Activated CD4-positive, CD25-positive, alpha-beta regulatory T cell treated with anti-CD3 and anti-CD28 coated beads, Interleukin-2, amount 50 U/mL, for 16 hours (primary cell): ENCODE measurements around the gene EPAS1.

Experiments used
- DNase-seq: peaks from one replicate; pipeline ENCODE4 v3.0.0-alpha.2; 2020; ENCODE audit warnings: low read depth, low spot score

Gene EPAS1

DNA sequence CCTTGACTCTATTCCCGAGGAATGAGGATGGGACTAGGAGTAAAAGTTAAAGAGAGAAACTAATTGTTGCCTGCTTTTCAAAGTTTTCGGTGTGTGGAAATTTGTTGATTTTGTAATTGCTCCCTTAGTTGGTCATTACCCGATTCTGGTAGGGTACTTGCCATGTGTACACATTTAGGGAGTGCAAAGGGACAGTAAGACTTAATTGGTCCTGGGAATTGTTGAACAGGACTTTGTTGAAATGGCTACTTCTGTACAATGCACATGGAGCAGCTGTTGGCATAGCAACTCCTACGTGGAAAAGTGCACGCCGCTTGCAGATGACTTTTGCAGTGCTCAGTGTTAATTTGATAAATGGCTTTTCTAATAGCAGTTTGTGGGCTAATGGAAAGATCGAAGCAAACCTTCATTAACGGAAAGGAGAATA, 22.9 kb downstream of the EPAS1 start:
- DNase-seq = no peak

DNA sequence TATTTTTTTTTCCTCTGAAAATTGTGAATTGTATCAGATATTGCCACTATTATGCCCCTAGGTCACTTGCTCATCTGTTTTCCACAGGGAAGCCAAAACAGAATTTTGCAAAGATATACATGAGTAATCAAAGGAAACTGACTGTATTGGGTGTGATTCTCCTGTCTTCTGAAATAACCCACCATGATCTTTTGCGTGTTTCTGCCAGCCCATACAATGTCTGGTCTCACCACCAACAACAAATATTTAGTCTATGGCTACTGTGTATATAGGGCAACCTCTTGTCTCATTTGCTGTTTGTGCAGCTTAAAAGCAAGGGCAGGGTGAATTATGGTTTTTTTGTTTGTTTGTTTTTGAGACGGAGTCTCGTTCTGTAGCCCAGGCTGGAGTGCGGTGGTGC, 26.5 kb downstream of the EPAS1 start:
- no peak for DNase-seq

DNA sequence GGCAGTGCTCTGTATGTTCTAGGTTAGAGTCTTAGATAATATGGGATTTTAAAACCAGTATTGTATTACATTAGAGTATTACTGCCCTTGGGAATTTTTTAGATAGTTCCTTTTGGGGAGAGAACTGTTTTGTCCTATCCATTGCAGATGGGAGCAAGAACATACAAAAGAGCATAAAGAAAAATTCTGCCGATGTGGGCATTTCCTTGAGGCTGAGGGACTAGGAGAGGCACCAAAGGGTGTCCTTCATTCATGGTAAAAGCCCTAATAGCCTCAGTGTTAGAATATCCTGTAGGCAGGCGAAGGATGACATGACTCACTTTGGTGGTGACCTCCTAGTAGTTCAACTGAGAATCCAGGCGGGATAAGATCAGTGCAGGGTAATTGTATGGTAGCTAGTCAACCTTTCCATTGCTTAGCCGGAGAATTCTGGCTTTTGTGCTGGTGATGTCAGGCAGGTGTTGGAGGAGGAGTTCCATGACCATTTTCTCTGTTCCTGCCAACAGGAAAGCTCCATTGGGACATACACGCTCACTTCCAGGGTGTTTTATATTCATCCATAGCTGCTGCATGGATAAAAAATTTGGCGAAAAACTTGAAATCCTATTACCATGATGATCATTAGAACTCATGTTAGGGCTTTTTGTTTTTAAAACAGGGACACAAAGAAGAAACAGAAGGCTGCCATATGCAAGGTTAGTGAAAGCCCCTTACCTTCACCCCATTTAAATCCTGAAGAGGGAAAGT, 28.1 kb downstream of the EPAS1 start:
- no peak for DNase-seq

DNA sequence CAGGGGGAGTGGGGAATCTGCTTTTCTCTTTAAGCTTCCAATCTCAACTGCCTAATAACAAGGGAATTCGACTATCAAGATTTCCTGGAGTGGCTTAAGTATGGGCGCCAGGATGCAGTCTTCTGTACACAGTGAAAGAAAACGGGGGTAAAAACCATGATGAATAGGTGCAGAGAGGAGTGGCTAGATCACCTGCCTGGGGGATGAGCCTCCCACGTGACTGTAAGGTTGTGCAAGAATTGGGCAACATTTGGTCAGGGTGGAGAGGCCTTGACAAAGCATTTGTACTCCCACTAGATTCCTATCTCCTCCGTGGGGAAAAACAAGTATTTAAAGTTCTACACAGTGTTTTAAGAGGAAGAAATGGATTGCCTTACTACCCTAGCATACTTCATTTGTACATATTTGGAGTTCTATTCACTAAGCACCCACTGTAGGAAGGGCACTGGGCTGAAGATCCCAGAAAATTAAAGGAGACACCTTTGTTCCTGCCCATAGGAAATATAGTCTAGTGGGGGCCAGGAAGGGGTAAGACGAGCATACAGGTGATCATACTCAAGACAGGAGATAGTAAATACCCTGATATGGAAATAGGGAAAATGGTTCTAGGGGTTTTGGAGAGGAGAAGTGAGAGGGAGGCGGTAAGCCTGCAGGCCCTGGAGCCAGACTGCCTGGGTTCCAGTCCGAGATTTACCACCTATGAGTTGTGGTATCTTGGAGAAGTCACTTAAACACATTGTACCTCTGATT, 29.2 kb downstream of the EPAS1 start:
- no peak for DNase-seq

DNA sequence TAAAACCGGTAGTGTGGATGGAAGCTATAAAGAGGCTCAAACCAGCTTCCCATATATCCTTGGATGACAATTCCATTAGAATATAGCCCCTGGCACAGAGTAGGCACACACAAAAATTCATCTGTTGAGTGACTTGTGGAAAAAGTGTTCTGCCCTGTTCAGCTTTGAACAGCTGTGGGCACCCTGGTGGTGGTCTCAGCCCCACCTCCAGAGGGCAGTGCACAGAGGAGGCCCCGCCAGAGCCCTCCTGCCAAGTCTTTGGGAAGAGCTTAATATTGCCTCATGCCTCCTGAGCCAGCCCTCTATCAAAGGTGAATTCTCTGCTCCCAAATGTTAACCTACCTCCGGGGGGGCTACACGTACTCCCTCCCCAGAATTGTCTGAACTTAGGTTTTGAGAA, 30.4 kb downstream of the EPAS1 start:
- no peak for DNase-seq

DNA sequence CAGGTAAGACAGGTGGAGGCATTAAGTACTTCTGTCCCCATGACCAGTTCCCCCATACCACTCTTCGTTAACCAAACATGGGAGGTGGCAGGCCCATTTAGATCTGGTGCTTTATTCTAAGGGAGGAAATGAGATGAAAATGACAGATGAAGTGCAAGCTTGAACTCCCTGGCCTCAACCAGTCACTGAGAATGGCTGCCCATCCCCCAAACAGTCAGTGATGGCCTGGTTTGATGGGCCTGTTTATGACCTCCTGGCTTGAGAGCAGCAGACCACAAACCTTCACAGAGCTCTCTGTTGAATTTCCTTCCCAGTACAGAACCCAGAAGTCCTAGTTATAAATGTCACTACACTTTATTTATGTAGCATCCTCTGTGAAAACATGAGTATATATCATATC, 31.1 kb downstream of the EPAS1 start:
- DNase-seq = no peak

DNA sequence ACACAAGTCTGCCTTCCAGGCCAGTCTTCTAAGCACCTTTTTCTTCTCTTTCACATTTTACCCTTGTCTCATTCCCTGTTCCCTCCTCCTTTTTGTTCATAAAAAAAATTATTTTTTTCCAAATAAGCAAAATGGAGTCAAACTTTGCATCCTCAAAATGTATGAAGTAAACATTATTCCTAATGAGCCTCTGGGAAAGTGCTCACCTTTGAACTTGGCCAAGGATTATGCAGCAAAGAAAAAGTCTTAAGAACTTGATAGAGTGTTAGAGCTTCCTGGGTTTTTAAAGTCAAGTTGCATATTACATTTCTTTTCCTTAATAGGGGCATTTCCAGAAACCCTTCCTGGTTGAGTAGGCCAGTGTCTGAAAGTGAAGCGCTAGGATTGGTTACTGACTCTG, 31.6 kb downstream of the EPAS1 start:
- DNase-seq = no peak

DNA sequence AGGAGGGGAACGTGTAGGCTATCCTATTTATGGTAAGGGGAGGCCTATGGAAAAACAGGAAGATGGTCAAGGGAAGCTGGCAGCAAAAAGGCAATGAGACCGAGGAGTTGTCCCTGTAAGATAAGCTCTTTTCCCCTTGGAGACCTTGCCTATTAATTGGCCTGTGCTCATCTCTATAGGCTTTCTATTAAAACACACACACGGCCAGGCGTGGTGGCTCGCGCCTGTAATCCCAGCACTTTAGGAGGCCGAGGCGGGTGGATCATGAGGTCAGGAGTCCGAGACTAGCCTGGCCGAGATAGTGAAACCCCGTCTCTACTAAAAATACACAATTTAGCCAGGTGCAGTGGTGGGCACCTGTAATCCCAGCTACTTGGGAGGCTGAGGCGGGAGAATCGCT, 32.1 kb downstream of the EPAS1 start:
- DNase-seq = no peak

DNA sequence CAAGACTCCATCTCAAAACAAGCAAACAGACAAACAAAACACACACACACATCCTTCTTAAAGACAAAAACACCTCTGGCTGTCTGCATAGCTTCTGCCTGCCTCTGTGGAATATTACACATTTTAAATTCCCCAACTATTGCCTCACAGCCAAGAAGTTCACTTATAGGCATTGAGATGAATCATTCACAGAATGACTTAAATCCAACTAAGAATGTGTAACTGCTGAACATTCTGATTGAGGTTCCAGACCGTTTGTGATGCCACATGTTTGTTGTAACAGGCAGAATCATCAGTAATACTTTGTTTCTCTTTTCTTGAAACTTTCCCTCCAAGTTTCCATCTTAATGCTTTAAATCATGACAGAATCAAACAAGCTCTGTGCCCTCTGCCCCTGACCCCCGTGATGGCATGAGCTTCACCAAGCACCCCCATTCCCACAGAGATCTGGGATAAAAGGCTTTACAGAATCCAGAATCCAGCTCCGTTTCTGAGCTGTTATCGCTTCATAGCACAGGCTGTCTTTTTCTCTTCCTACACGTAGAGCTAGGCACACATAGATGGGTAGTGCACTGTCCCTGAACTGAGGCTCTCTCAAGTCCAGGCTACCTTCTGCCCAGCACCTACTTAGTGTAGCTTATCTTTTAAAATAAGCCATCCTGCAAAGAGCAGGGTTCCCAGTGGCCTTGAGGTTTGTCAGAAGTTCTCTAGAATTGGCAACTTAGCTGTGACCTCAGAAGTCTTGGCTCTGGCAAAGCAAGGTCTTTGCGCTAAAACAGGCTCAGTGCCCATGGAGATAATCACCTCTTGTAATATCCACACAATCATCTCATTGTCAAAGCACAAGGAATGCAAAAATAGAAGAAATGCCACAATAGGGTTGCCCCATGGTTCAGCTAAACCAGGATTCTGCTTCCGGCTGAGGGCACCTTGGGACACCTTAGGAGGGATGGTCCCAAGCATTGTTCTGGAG, 32.9 kb downstream of the EPAS1 start:
- no peak for DNase-seq

DNA sequence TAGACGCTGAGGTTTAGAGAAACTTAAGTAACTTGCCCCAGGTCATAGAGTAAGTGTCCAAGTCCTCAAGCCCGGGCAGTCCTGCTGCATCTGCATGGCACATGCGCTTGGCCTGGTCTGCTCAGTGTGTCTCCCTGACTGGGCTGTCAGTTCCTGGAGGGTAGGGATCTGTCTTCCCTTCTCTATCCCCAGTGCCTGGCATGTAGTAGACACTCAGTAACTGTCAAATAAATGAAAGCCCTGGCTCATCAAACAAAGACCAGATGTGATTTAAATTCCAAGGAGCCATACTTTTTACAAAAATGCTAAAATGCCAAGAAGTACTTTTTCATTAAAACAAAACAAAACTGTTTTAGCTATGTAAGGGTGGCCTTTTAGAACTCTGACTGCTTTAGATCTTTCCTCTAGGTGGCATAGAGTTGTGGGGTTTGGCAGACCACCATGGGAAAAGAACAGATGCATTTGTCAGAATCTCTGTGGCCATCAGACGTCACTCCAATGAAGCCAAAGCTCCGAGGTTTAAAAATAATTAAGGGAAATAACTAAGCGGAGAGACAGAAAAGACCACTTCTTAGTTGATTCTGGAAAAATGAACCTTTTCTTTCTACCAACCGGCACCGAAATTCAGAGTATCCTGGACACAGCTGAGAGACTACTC, 34.0 kb downstream of the EPAS1 start:
- DNase-seq = no peak

DNA sequence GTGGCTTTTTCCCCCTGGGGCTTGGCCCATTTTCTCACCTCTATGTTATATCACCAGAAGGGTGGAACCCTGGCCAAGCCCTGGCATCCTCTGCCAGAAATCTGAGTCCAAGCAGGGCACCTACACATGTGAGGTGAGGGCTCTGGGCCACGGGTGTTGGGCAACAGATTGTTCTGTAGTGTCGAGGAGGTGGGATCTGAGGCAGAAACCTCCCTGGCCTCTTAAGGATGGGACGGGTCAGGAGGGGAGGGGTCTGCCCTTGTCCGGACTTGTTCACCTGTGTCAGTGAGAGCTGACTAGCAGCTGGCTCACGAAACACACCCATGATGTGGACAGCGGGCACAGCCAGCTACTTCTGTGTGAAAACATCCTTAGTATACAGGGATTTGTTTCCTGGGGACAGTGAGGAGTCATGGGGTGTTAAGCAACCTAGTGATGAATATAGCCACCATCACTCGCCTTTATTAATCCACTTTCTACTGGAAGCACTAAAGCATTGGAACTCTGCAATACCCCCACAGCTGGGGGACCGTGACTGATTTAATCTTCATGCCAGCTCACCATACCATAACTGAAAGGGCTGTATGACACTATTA, 35.6 kb downstream of the EPAS1 start:
- no peak for DNase-seq

DNA sequence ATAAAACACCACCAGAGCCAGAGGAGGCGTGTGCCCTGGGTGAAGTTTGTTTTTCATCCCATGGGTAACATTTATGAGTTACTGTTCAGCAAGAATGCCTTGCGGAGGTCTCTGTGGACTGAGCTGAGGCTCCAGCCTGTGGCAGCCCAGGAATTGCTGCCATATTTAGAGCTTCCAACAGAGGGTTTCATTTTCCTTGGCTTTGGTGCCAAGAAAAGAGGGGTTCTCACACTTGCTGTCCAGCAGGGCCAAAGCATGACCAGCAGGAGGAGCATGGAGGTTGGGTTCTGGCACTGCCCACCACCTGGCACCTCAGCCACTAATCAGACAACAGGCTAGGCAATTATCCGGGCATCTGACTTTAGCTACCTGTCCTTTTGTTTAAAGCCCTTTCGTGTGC, 36.7 kb downstream of the EPAS1 start:
- DNase-seq = no peak

DNA sequence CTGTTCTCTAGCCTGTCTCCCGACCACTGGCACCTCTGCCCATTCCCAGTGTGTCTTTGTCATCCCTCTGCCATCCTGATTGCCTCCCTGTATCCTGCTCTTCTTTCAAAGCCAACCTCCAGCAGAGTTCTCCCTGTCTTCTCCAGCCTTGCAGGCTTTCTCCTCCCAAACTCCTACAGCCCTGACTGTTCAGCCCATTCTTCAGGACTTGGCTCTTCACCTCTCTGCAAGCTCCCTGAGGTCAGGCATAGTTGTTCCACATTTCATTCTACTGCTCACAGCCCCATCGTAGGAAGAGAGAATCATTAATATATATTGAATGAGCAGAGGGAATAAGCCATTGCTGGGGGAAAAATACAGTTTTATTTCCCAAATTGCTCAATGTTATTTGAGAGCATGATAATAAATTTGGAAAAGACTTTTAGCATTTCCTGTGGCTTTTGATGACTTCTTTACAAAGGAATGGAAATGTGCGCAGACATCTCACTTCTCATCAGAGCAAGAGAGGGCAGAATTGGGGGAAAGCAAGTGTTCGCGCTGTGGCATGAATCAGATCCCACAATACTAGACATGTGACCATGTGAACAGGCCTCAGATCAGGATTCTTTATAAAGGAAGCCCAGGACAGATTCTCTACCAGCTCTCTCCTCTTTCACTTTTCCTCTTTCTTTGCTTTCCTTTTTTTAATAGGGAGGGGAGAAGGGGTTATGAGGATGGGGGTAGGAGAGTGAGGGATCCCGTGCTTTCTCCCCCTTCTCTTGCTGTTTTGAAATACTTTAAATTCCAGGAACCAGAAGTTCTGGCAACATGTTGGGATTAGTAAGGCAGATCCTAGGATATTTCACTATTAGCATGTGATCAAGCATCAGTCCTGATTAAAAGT, 37.4 kb downstream of the EPAS1 start:
- no peak for DNase-seq

DNA sequence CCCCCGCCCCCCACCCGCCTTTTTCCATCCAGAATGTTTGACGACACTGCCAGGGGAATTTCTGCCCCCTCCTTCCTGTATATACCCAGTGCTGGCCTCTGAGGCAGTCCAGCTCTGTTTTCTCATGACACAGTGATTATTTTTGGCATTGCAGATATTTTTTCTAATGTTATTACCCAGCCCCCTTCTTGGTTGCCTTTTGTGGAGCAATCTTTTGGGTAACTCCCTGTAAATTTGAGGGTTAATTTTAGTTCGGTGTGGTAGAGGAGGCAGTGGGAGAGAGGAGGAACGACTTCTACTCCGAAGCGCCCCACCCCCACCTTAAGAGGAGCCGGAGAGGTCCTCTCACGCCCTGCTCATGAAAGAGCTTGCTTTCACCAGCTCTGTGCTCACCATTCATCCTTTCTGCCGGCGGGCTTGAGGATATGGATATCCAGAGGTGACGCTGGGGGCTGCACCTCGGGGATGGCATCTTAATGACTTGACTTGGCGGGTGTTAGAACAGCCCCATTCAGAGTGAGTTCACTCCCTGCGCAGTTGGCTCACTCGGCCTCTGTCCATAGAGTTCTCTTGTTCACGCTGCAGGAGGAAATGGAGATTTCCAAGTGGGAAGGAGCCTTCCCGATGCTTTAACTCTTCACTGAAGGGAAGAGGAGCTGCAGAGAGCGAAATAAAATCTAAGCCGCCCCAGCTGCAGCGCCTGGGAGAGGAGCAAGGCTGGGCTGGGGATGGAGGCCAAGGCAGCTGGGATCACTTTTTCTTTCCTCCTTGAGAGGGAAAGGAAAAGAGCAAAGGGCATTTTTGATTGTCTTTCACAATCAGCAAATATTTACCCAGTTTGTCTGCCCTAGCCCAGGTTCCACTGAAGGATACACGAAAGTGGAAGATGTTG, 38.4 kb downstream of the EPAS1 start:
- no peak for DNase-seq

DNA sequence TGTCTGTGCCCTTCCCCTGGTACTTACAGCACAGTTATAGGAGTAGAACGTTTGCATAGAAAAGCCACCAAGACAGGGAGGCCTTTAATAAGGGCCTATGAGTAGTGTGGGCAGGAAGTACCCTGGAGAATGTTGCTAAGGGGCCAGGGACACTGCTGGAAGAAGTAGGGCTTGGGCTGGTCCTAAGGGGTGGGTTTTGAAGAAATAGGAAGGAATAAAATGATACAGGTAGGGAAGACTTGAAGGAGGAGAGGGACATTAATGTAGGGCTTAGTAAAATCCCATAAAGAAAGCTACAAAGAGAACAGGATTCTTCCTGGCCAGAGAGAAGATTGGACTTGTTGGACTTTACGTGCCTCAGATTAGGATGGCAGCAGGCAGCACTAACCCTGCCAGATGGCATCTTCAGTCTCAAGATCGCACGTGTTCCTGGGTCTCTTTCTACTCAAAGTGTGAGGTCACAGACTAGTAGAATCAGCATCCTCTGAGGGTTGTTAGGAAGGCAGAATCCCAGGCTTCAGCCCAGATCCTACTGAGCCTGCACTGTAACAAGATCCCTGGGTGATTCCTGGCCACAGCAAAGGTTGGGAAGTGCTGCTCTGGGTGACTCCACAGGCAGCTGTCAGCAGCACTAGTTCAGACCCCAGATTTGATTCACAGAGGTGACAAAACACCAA, 39.2 kb downstream of the EPAS1 start:
- no peak for DNase-seq

DNA sequence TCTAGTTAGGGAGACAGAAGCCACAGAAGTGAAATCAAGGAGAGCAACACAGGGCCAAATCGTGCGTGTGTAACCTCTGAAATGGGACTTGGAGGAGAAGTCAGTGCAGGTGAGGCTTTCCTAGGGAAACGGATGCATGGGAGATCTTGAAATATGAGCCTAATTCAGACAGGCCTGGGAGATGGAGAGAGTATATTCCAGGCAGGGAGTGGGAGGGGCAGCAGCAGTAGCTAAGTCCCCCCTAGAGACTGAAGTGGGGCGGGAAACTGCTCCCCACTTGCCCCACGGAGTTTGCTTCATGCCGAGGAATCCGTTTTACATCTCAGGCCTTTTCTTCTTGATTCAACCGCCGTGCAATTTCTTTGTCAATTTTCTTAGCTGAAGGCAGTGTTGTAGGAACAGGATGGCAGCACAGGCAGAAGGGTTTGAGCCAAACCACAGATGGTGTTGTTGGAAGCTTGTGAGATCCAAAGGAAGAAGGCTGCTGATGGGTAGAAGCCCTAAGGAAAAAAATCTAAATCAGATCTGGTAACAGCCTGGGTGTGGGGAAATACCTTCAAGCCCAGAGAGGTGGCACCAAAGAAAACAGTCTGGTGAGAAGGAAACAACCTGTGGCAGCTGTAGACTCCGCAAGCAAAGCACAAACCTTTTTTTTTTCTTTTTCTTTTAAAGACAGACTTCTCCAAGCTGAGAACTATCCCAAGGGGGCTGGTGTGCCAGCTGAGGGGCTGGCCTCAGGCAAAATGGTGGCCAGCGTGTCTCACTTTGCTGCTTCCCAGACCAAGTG, 40.2 kb downstream of the EPAS1 start:
- DNase-seq = no peak

DNA sequence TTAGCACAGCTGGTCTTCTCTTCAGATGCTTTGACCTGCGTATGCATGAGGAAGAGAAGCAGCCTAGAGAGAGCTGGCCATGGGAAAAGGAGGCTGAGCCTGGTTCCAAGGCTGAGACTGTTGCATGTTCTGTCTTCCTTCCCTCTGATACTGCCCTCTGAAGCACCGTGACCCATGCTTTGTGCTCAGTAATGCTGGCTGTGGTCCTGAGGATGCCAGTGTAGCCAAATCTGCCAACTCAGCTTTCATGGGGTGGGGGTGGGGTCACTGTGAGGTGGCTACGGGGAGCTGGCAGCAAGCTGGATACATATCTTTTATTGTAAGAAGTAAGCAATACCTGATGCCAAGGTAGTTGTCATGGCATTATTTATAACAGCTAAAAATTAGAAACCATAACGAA, 41.5 kb downstream of the EPAS1 start:
- no peak for DNase-seq

DNA sequence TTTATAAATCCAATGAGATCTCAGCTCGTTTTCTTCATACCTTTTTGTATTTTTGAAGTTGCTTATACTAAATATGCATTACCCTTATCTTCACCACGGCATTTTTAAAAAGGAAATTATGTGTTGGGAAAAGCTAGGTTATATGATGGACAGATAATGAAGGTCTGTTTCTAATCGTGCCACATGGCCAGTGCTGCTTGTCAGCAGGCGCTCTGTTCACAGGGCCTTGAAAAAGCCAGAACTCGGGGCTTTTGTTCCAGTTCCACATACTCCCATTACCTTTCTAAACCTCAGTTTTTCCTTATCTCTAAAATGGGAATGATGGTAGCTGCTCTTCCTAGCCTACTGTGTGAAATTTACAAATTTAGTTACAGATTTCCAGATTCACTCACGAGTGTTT, 42.0 kb downstream of the EPAS1 start:
- DNase-seq = no peak
